ENCODE results near the gene PCAT6.
"Not testable (repeated sequence)": the region's sequence is repeated elsewhere in the genome, so short reads cannot be mapped to it uniquely, and the experiment has no call there.

The PCAT6 gene

GRCh38 chr1:202807926-202808757 lies 2.6 kb upstream of the PCAT6 start, which contains the start of gene KDM5B:
KDM5B (minus strand) TSS chr1:202808421; CDS start chr1:202808305, 116 bp downstream.
- no peak for DNase-seq

DNA sequence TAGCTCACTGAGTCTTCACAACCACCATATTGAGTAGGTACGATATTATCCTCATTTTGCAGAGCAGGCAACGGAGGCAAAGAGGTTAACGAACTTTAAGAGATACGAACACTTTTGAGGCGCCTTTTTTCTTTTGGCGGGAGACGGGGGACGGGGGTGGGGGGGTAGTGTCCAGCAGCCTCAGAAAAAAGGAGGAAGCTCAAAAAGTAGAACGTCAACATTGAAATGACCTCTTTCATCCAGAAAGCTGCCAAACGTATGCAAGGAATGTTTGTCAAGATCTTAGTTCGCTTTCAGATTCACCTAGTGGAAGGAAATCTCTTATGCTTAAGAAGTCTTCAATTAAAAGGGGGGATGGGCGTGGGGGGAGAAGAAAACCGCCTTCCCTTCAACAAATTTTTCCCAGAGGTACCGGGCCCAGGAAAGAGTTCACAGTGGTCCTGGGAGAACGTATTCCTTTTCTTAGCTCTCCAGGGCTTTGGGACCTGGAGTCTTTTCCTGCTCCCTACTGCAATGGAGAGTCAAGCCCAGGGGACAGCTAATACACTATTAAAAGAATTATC lies 1.1 kb upstream of the PCAT6 start:
- no peak for DNase-seq

DNA sequence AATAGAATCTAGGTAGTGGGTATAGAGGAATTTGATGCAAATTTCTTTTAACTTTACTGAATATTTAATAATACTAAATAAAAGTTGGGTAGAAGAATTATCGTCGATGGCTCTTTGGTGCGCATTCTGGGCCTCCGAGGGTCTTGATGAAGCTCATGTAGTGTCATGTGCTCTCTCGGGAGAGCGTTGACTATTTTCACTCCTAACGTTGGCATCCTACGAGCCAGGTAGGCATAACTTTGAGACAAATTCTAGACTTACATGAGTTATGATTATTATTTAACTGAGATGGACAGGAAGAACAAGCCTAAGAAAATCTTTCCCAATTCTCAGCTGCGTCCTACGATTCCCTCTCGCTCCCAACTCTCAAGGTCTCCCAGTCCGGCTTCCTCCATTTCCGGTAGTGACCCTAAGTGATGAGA lies 550 bp upstream of the PCAT6 start:
- peak in 1 of 2 experiments; percentile 20 for DNase-seq

DNA sequence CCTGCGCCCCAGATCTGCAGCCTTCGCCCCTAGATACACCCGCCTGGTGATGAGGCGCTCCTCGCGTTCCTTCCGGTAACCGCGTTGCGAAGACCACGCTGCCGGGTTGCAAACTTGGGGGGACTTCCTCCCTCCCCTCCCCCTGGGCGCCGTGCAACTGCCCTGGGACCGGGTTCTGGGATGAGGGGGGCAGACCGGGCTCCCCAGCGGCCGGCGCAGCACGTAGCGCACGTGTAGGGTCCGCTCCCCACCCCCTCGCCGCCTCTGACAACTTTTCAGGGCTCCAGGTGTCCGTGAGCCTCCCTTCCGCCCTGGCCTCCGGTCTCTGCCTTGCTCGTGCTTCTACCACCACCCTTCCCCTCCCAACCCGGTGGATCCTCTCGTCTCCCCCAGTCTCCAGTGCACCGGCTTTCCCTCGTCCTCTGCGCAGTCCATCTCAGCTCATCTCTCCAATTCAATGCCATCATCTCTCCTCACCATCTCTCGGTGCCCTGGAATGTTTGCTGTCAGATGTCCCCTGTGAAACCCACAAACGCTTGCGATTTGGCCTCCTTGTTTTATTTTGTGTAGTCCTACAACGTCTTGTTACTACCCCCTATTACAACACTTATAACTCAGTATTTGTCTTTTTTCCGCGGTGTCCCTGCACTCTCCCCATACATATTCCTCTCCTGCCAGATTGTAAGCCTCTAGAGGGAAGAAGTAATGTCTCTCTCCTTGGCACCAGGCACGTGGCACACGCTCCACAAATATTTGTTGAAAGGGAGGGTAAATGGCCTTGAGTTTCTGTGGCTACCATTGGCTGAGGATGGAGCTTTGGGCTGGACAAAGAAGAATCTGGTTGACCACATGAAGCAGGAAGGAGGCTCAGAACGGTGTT lies 782 bp downstream of the PCAT6 start:
- no peak for DNase-seq

- no peak for DNase-seq
These were observed 1.6 kb downstream of the PCAT6 start for GRCh38 chr1:202812176-202813026.

DNA sequence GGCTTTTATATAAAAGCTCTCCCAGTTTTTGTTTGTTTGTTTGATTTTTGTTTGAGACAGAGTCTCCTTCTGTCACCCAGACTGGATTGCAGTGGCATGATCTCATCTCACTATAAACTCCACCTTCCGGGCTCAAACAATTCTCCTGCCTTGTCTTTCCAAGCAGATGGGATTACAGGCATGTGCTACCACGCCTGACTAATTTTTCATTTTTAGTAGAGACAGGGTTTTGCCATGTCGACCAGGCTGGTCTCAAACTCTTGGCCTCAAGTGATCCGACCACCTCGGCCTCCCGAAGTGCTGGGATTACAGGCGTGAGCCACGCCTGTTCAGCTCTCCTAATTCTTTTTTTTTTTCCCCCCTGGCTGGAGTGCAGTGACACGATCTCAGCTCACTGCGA lies 4.4 kb downstream of the PCAT6 start:
- DNase-seq: no peak

- no peak for DNase-seq
These were observed 8.1 kb downstream of the PCAT6 start for GRCh38 chr1:202818819-202819218.

- DNase-seq: no peak
These were observed 10.7 kb downstream of the PCAT6 start for GRCh38 chr1:202821467-202821866.

DNA sequence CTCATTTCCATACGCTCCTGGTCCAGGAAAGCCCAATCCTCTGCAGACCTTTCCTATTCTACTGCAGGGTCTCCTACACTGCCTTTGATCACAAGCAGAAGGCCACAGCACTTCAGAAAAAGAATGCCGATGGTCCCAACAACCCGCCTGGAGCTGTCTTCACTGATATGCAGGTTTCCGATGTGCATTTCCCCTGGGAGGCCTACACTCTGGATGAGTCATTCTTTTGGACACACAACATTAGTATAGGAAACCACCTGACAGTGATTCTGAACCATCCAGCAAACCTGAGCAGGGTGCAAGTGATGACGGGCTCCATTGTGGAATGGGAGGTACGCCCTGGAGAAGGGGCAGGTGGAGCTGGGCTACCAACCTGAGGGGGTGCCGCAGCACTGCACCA lies 15.0 kb downstream of the PCAT6 start:
- DNase-seq: no peak

DNA sequence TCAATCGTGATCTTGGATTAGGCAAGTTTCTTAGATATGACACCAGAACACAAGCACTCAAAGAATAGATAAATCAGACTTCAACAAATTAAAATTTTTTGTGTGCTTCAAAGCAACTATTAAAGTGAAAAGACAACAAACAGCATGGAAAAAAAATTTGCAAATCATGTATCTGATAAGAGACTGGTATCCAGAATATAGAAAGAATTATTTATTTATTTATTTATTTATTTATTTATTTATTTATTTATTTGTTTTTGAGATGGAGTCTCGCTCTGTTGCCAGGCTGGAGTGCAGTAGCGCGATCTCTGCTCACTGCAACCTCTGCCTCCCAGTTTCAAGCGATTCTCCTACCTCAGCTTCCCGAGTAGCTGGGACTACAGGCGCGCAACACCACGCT lies 18.5 kb downstream of the PCAT6 start:
- DNase-seq: not testable (repeated sequence)

DNA sequence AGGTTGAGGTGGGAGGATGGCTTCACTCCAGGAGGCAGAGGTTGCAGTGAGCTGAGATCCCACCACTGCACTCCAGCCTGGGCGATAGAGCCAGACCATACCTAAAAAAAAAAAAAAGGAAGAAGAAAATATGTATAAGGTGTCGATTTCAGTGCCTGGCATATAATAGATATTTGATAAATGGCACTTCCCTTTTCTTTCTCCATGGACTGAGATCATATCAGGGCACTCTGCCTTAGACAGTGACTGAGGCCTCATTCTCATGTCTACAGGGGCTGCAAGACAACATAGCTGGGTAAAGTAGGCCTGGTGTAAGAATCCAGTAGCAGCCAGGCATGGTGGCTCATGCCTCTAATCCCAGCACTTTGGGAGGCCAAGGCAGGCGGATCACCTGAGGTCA lies 21.2 kb downstream of the PCAT6 start:
- no peak for DNase-seq

DNA sequence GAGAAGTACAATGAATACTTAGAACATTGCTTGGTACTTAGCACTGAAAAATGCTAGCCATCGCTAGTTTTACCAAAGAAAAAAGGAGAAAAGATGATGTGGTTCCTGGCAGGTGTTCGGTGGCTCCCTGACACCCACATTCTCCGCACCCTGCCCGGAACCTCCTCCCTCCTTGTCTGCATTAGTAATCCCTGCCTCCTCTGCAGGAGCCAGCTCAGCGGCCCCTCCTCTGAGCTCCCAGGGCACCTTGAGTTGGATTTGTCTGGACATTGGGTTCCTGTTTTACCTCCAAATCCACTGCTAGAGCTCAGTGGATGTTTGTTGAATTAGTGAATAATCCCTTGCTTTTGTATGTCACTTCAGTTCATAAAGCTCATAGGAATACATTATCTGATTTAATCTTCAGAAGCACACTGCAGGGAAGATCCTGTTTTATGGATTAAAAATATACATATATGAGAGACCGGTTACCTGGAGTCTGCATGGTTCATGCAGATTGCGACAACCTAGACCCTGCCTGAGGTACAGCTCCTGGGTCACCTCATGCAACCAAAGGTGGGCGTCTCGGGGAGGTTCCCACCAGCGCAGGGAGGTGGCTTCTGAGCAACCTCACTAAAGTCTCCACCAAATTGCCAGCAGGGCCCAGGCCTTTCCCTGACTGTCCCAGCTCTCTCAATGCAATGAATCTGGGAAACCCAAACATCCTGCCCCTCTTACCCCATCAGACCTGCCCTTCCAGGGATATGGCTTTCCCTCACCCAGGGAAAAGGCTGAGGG lies 24.2 kb downstream of the PCAT6 start:
- DNase-seq: no peak

DNA sequence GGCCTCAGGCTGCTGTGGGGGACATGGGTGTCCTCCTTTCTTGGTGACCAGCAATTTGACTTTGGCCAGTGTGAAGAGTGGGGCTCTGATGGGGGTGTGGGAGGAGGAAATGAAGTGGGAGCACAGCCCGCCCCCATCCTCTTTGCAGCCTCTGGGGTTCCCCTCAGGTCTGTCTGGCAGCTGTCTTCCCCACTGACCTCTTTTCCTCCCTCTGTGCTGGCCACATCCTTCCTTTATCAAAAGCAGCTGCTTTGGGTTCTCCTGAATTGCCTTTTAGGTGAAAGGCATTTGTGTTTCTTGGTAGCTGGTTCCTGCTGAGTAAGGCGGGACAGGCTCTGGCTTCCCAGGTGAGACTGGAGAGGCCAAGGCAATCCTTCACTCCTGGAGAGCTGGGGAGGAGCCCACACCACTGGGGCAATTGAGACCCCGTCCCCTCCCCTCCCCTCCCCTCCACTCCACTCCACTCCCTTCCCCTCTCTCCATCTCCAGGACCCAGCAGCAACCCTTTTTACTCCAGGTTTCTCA lies 24.9 kb downstream of the PCAT6 start:
- DNase-seq: no peak

DNA sequence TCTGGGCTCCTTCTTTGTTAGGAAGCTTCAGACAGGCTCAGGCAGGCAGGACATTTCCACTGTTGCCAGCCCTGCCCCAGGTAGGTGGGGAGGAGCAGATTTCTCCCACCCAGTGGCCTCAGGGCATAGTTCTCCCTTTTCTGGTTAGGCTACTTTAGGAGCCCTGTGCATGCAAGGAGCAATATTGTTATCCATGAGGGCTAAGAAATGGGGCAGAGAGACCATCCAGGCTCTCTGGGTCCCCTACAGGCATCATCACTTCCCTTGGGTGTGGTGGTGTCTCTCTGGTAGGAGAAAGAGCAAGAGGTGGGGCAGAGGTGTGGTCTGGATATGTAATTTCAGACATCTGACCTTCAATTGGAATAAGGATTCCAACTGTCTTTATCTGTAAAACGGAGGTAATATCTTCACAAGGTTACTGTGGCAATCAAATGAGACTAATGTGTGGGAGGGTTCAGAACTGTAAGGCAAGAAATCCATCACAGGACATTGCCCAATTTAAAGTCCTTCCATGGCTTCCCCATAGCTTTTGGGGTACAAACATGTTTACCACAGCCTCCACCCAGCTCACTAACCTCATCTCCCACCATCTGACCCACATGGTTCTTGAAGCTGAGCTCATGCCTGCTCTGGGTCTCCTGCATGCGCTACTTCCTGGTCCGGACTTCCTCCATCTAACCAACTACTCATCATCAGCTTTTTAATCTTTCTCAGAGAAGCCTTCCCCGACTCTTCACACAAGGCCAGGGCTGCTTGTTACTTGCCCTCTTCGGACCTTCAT lies 26.1 kb downstream of the PCAT6 start:
- no peak for DNase-seq

GRCh38 chr1:202837746-202838262 lies 27.1 kb downstream of the PCAT6 start:
- no peak for DNase-seq

- DNase-seq: no peak
These were observed 32.3 kb downstream of the PCAT6 start for GRCh38 chr1:202843081-202843480.

DNA sequence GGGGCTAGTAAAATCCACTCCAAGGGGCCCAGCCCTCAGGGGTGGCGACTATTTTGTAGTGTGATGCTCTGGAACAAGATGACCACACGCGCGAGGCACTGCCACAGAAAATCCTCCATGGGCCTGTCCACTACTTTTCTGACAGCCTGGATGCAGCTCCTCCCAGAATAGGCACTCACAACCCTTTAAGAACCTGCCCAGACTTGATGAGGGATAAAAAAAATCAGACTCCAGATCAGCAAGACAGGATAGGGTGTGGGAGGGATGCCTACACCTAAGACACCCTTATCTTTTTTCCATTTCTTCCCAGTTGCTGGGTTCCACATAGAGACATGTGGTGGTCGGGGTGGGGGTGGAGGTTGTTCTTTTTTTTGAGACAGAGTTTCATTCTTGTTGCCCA lies 33.5 kb downstream of the PCAT6 start:
- DNase-seq: no peak

DNA sequence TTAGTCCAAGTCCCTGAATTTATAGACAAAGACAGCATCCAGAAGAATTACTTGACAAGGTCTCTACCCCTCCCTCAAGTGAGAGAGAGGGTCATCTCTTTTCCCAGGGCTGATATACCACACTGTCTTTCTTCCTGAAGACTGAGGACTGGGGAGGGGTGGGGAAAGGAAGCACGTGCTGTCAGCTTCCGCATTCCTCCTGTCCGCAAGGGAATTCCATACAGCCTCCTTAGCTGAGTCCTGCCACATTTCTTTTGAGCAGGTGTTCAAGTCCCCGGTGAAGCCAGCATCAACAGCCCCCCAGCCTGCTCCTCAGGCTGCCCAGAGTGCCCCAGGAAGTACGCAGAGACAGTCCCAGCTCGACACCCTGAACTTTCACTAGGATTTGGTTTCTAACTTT lies 34.2 kb downstream of the PCAT6 start:
- no peak for DNase-seq

- DNase-seq: no peak
These were observed 37.4 kb downstream of the PCAT6 start for GRCh38 chr1:202848191-202848542.

DNA sequence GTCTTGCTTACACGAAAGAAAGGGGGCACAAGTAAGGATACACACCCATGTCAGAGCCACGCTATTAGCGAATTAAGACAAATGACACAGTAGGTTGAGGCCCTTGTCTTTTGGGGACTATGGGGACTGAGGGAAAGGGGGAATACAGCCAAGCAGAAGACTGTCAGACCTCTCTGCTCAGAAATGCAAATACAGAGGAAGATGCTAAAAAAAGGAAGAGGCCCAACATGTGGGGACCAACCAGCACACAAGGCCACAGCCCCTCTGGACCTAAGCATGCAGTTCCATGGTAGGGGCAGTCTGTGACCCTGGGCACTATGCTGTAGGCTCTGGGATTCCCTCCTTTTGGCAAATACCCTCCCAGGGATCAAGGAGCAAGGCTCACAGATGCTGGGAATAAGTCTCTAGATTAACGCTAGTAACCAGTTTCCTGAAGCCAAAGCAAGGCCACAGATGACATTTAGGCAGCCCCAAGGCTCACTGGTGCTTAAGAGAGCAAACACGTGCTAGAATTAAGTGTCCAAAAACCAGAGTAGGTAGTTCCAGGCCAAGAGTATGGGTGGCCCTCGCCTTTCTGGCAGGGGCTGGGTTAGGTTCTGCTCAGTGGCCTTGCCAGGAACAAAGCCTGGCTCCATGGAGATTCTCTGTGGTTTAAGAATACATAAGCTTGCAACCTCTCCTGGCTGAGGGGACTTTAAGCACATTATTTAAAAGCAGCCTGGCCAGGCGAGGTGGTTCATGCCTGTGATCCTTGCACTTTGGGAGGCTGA lies 40.0 kb downstream of the PCAT6 start:
- no peak for DNase-seq

All from cerebellar nuclear complex (tissue), 1 donor.